Erythroblast (primary cell): ENCODE results near the gene KIF6.

ENCODE experiments used
- GATA1 ChIP-seq: IDR thresholded peaks from 2 replicates; pipeline ENCODE4 v1.6.1; 2011; ENCODE audit warnings: low read depth, mild to moderate bottlenecking, control low read depth, low read length, moderate library complexity
- POLR2A ChIP-seq: IDR thresholded peaks from 2 replicates; pipeline ENCODE4 v1.6.1; 2011; ENCODE audit warnings: mild to moderate bottlenecking, low read length

GRCh38 chr6:39470506-39470905 is 254.7 kb downstream of the KIF6 start:
- TF ChIP-seq POLR2A (no peak), GATA1 (no peak)
